ENCODE measurements around the gene CD36.
"Not testable (repeated sequence)": the region's sequence is repeated elsewhere in the genome, so short reads cannot be mapped to it uniquely, and the experiment has no call there.

The CD36 gene

DNA sequence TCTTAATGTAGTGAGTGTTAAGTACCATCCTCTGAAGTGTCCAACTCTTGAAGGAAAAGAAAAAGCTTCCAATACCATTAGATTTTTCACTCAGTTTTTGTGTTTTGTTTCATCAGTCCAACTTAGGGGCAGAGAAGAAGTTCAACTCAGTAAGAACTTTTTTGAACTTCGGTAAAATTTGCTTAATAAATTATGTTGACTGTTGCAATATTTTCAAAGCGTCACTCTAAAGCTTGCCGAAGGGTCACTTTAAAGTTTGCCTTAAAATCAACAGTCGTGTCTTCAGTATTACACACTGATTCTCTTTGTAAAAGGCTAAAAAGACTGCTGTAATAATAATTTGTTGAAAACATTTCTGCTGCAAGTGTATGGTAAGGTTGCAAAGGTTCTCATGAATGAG is 17.6 kb downstream of the CD36 start:
- no peak for DNase-seq

DNA sequence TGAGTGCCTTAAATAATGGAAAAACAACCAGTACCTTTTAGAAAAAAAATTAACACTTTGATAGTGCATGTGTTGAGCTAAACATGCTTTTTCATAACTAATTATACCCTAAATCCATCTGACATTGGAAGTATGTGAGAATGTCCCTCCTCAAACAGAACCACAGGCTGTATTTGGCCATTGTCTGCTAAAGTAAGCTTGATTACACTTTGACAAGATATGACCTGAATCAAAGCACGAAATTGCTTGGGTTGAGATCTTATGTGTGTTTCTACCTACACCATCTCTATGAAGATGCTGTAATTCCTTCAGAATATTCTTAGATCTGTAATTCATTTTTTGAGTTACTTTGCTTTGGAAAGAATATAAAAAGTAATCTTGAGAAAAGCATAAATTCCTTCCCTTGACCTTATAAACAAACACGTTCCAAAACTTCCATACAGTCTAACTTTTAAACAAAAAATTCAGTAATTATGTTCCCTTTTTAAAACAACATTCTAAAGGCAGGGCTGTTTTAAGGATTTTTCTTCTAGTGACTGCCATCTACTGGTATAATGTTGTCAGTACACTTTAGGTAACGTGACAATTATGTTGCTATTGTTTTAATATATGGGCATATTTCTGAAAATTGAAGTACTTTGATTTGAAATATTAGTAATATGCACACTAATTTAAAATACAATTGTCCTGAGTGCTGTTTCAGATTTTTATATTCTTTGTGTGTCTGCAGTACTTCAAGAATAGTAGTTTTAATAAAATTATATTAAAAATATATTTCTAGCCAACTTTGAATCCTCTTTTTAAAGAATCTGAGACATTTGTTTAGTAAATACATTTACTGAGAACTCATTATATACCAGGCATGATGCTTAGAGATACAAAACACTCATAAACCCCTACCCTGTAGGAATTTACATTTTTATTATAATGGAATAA is 20.9 kb downstream of the CD36 start:
- peak; percentile 63 for DNase-seq

DNA sequence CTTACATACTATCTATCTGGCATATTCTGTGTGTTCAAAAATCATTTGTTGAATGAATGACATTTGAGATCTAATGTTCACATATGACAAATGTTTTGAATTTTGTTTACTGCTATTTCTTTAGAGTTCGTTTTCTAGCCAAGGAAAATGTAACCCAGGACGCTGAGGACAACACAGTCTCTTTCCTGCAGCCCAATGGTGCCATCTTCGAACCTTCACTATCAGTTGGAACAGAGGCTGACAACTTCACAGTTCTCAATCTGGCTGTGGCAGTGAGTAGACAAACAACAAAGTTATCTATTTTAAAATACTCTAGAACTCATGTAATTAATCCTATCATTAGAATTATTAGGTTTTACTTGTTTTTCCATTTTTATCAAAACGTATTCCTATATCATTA is 22.5 kb downstream of the CD36 start:
- no peak for DNase-seq

DNA sequence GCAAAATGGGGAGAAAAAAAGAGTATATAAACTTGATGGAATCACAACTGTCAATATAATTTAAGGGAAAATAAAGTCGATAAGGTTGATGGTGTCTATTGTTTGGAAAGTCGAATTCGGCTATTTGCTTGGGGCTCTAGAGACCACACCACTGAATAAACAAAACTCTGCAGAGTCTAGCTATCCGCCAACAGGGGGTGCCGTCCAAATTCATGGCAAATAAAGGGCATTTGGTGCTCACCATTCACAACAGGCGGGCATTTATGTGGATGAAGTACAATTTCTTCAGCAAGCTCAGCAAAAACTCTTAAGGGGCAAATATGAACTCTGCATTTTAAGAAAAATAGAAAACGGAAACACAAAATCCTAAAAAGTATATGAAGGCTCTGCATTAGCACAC is 23.3 kb downstream of the CD36 start:
- DNase-seq, result peak; percentile 41

DNA sequence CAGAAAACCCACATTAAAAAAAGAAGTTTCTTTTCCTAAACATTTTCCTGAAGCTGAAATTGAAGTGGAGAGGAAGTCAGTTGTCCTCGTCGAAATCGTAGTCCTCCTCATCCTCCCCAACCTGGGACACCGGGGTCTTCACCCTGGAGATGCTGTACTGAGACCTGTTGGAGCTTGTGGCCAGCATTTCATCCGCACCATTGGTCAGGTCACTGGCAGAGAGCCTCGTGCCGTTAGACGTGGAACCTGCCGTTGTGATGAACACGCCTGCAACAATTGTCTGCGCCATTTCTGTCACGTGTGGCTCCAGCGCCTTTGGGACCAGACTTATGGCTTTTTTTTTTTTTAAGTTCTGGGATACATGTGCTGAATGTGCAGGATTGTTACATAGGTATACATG is 23.8 kb downstream of the CD36 start:
- DNase-seq, result no peak

DNA sequence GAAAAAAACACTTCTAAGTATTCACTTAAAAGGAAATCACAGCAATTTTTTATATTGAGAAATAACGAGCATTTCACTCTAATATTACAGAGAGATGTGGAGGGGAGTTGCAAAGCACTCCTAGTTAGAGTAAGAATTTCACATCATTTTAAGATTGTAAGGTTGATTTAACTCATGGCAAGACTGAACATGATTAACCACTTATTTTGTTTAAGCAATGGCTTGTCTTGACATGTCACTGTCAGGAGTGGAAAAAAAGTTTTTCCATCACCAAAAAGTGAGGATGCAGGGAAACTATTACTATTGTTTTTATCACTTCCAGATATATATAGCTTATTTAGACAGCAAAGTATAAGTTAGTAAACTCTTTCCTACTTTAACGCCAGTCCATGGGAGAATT is 27.1 kb downstream of the CD36 start:
- DNase-seq, result peak; percentile 36

DNA sequence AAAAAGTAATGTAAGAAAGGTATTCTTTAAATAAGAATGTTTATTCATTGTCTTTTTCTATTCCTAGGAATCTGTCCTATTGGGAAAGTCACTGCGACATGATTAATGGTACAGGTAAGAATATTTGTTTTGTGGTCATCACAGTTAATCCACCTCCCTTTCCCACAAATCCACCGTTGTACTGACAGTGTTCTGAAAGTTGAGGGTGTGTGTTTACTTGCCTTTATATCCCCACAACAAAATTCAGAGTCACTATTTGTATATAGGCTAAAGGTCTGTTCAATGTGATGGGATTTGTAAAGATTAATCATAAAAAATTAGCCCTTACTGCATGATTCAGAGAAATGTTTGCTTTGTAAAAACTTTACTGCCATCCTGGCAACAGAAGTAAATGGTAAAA is 27.9 kb downstream of the CD36 start:
- peak; percentile 34 for DNase-seq

DNA sequence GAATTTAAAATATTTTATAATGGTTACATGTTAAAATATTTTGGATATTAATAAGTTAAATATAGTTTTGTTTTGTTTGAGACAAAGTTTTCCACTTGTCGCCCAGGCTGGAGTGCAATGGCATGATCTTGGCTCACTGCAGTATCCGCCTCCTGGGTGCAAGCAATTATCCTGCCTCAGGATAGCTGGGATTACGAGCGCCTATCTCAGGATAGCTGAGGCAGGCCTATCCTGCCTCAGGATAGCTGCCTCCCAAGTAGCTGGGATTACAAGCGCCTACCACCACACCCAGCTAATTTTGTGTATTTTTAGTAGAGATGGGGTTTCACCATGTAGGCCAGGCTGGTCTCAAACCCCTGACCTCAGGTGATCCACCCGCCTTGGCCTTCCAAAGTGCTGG is 30.9 kb downstream of the CD36 start:
- DNase-seq, result not testable (repeated sequence)

DNA sequence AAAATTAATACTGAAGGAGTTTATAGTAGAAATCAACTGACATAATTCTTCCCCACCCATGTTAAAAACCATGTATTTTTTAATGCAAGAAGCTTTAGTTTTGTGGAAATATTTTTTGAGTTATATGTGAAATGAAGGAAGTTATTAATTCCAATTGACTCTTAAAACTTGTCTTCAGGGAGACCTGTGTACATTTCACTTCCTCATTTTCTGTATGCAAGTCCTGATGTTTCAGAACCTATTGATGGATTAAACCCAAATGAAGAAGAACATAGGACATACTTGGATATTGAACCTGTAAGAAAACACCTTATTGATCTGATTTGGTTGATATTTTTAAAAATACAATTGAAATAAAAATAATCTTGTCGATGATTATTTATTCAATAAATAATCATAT is 33.3 kb downstream of the CD36 start:
- no peak for DNase-seq

DNA sequence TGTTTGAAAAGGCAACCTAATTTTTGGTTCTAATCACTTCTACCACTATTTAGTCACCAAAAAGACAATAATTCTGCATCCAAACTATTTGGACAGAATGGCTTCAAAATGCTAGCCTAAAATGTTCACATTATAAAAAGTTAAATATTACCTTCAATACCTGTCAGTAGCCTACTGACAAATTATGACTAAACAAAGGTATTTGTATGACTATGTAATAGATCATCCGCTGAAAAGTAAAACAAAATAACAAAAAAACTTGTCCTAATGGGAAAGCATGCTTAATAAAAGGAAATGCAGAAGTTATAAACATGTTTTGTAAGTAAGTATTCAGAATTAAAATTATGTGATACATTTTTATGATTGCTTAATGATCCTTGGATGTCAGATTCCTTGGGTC is 36.6 kb downstream of the CD36 start:
- DNase-seq, result no peak

DNA sequence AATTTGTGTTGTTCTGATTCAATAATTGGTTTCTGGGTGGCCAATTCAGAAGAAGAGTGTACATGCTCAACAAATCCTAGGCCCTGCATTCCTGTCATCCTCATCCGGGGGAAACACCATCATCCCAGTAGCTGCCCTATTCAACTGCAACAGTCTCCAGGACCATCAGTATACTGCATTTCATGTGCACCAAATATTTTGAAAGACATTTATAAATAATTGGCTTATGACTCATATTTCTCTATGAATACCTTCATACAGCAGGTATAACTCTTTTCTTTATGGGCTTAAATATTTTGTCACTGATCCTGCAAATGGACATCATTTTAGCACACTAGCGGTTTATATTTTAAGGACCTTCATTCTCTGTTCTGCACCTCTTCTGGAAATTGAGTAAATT is 38.0 kb downstream of the CD36 start:
- no peak for DNase-seq

DNA sequence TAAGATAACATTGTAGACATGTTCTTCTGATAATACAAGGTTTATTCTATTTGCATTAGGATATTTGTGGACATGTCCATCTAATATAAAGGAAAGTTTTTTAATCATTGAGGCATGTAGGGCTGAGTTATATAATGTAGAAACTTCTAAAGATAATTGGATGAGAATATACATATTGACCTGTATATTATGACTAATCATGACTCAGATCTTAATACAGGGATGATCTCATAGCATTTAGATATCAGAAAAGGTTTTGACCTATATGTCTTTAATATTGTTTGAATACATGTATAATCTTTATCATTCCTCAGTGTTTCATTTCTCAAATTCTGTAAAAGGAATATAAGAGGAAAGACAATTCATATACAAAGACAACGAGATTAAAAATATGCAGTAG is 39.2 kb downstream of the CD36 start:
- no peak for DNase-seq

DNA sequence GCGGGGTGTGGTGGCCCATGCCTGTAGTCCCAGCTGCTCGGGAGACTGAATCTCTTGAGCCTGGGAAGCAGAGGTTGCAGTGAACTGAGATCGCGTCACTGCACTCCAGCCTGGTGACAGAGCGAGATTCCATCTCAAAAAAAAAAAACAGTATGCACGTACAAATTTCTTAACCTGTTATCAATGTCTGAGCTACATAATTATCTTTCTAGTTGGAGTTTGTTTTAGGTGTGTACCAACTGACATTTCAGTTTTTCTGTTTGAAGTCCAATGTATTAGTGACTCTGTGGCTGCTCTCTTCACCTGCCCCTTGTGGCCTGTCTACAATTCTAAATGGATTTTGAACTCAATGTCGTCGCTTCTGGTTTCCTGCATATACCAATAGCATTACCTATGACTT is 40.3 kb downstream of the CD36 start:
- no peak for DNase-seq

DNA sequence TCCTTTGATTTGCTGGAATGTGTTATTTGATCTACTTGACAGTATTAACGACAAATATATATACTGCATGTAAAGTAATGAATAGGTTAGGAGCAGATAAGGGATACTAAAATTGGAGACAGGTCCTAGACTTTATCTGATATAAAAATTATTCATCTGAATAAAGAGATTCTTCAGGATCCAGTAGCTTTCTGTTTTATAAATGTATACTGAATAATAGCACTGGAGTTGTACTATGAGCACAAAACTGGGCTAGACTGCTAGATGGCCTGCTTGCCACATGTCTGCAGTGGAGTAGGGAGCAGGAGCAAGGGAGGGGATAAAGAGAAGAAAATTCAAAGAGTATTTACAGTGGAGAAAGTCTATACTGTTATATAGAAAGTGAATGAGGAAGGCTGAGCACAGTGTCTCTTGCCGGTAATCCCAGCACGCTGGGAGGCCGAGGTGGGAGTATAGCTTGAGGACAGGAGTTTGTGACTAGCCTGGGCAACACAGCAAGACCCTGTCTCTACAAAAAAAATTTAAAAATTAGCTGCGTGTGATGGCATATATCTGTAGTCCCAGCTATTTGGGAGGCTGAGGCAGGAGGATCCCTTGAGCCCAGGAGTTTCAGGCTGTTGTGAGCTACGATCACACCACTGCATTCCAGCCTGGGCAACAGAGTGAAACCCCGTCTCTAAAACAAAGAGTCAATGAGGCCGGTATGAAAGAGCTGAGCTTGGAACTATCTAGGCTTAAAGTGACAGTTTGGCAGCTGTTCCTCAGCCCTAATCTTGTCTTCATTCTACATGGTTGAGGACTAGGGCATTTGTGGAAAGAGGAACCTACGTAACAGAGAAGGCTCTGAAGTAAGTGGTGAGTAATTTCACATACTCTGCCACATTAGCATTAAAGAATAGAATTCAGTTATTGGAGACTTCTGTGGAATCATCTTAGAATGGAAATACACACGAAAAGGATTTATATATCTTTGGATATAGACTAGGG is 41.8 kb downstream of the CD36 start:
- DNase-seq, result no peak

DNA sequence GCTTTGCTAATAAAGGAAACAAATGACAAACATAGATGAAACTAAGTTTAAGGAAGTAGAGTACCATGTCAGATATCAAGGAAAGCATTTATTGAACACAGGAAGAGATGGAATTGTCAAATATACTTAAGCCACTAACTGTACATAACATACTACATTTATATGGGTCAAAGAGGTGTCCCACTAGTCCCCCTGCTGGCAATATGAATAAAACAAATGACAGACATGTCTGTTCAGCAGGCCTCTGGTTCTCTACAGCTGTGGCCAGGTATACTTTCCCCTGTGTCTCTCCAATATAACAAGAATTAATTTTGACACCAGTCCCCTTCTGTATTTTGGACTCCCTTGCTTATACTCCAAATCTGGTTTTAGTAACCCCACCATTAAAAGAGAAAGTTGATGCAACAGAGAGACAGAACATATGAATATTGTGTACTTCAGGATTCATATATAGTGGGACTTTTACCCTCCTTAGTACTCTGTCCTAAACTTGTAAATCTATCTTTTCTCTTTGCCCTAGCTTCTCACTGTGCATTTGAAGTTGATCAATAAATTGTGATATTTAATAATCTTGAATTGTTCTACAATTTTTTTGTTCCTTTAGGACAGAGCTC is 42.9 kb downstream of the CD36 start:
- peak; percentile 69 for DNase-seq

DNA sequence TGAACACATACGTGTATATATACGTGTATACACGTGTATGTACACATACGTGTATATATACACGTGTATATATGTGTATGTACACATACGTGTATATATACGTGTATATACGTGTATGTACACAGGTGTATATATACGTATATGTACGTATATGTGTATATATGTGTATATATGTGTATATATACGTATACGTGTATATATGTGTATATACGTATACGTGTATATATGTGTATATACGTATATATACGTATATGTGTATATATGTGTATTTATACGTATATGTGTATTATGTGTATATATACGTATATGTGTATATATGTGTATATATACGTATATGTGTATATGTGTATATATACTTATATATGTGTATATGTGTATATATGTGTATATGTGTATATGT is 44.3 kb downstream of the CD36 start:
- DNase-seq, result no peak

DNA sequence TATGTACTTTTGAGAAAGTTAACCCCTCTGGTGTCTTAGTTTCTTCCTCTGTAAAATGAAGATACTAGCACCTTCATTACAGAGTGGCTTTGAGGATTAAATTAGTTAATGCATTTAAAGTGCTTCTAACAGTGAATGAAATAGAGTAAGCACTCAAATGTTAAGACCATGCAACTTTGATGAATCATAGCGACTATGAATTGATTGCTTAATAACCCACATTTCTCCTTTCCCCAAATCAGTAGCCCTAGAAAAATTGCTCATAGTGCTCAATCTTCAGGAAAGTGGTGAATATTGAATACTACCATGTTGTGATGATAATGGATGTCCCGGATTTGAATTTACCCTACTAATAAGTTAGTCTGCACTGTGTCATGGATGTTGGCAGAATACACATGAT is 48.1 kb downstream of the CD36 start:
- no peak for DNase-seq

DNA sequence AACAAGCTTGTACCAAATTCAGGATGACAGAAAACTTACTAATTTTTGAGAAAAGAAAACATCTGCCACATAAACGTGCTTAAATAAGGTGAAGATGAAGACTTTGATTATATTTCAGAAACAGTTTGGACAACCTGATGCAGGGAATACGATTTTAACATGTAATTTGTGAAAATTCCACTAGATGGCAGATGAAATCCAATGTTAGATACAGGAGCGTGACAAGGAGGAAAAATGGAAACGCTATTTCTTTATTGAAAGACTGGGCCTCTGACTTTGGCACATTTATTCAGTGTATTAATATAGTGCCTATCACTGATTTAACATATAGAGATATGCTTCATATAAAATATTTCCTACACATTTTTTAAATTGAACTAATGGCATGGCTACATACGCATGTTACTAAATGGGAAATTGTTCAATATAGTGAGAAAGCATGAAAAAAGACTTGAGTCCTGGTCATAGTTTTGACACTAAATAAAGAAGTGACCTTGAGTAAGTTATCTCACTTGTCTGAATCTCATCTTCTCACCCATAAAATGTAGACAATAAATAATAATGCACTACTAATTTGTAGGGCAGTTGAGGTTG is 60.7 kb downstream of the CD36 start:
- peak; percentile 82 for DNase-seq

DNA sequence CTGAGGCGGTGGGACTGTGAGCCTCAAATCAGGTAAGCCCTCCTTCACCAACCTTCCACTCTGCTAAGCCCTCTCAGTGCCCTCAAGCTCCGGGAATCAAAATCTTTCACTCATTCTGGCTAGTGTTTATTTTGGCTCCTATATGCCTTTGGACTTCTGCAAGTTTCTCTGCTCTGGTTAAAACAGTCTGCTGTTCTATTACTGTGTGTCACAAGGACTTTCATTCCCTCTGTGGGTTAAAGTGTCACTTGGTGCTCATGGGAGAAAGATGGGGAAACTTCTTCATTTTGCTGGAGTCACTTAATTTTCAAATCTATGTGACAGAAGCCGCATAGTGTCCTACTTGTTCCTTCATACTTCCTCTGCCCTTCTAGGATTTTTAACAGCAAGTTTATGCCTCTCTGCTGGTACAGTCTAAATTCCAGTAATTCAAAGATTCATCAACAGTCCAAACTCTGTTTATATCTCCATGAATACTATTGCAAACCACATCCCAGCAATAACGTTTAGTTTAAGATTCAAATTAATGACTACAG is 61.3 kb downstream of the CD36 start:
- DNase-seq, result peak; percentile 59

DNA sequence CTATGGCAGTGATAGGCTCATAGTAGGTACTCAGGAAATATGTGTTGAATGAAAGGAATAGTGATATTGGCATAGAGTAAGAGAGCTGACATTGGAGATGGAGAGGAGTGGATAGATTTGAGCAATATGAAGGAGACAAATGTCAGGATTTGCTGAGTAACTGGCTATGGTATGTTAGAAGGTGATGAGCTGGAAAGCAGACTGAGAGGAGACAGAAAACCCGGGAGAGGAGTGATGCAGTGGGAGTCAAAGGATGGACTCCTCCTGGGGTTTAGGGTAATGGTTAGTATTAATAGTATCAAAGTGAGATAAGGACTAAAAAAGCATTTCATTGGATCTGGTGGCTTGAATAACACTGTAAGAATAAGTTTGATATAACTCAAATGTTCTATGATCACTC is 64.8 kb downstream of the CD36 start:
- no peak for DNase-seq

DNA sequence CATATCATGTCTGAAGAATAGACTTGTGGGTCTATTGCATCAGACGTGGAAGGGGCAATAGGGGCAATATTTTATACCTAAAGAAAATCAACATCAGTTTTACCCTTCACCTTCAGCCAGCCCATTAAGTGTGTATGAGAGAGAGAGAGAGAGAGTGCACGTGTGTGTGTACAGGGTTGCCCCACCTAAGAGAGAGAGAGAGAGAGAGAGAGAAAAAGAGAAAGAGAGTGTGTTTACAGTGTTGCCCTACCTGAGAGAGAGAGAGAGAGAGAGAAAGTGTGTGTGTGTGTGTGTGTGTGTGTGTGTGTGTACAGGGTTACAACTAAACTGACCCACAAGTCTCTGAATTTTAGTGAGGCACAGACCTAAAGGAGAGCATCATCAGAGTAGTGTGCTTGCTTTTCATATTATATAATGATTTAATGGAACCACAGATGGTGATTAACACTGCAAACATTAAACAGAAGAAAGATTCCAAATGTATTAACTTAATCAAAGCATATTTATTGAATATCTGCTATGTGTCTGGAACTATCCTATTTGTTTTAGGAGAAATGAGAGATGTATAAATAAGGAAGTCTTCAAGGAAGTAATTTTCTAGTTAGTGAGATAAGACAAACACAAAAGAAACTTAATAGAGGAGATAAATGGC is 66.8 kb downstream of the CD36 start:
- peak; percentile 59 for DNase-seq

DNA sequence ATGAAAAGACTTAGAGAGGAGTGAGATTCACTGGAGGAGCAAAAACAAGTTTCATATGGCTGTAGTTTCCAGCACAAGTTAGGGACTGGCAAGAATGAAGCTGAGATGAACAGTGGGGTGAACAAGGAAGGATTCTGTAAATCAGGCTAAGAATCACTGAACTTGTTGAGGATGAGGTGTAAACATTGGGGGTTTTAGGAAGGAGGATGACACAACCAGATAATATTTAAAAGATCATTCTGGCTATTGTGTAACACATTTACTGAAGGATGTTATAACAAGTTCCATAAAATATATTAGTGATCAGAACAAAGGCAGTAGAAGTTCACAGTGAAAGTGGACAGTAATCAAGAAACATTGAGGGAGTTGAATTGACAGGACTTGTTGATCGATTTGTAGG is 68.9 kb downstream of the CD36 start:
- no peak for DNase-seq

Measured in NCI-H69 (cell line).